ENCODE data around the gene UBN2.

Gene UBN2

GRCh38 chr7:139232904-139233303 lies 1.9 kb downstream of the UBN2 start:
- no peak for FAIRE-seq

- FAIRE-seq = no peak
Measured at GRCh38 chr7:139241258-139241657, 10.2 kb downstream of the UBN2 start.

- FAIRE-seq = no peak
Measured at GRCh38 chr7:139242741-139243281, 11.8 kb downstream of the UBN2 start.

- FAIRE-seq = no peak
Measured at GRCh38 chr7:139245401-139245800, 14.4 kb downstream of the UBN2 start.

GRCh38 chr7:139246494-139246893 lies 15.5 kb downstream of the UBN2 start:
- no peak for FAIRE-seq

GRCh38 chr7:139246905-139247304 lies 15.9 kb downstream of the UBN2 start:
- no peak for FAIRE-seq

GRCh38 chr7:139249179-139249810 lies 18.3 kb downstream of the UBN2 start:
- no peak for FAIRE-seq

- FAIRE-seq = no peak
Measured at GRCh38 chr7:139252451-139252850, 21.4 kb downstream of the UBN2 start.

- no peak for FAIRE-seq
Measured at GRCh38 chr7:139254281-139254680, 23.2 kb downstream of the UBN2 start.

- no peak for FAIRE-seq
Measured at GRCh38 chr7:139254728-139255127, 23.7 kb downstream of the UBN2 start.

GRCh38 chr7:139255290-139255689 lies 24.3 kb downstream of the UBN2 start:
- FAIRE-seq = no peak

GRCh38 chr7:139259142-139259541 lies 28.1 kb downstream of the UBN2 start:
- FAIRE-seq = no peak

- FAIRE-seq = no peak
Measured at GRCh38 chr7:139264220-139264619, 33.2 kb downstream of the UBN2 start.

- no peak for FAIRE-seq
Measured at GRCh38 chr7:139265673-139266072, 34.6 kb downstream of the UBN2 start.

GRCh38 chr7:139271718-139272628 lies 40.9 kb downstream of the UBN2 start:
- no peak for FAIRE-seq

- no peak for FAIRE-seq
Measured at GRCh38 chr7:139284252-139284896, 53.3 kb downstream of the UBN2 start.

- no peak for FAIRE-seq
Measured at GRCh38 chr7:139286144-139286543, 55.1 kb downstream of the UBN2 start.

- no peak for FAIRE-seq
Measured at GRCh38 chr7:139292821-139293220, 61.8 kb downstream of the UBN2 start.

GRCh38 chr7:139293534-139293933 lies 62.5 kb downstream of the UBN2 start:
- FAIRE-seq = no peak

GRCh38 chr7:139294241-139294640 lies 63.2 kb downstream of the UBN2 start:
- no peak for FAIRE-seq

GRCh38 chr7:139294951-139295575 lies 64.0 kb downstream of the UBN2 start:
- no peak for FAIRE-seq

GRCh38 chr7:139297795-139298194 lies 66.8 kb downstream of the UBN2 start:
- FAIRE-seq = no peak

- FAIRE-seq = no peak
Measured at GRCh38 chr7:139299296-139299695, 68.3 kb downstream of the UBN2 start.
